ENCODE results near the gene USP53. TPM values are rescaled to one million over a fixed set of nuclear protein-coding genes. Genes with fewer than 3 reads are reported as not detected.
"Not testable (repeated sequence)": the region's sequence is repeated elsewhere in the genome, so short reads cannot be mapped to it uniquely, and the experiment has no call there.

USP53 gene
- total RNA-seq, 3 donors from 2014 or later, result 57.7 to 118 (median 67.6) TPM

DNA sequence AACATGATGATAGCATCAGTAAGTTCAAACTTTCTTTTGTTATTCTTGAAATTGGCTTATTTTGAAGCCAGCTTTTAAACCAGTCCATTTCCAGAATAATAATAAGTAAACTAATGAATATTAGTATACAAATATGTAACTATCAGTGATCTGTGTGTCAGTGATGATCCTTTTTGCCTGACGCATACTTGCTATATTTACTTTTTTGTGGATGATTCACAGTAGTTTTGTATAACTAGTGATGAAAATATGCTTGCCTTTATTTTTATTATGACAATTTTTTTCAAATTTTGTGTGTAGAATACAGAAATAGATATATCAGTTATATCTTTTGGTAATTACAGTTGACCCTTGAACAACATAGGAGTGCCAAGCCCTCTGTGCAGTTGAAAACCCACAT, 49.5 kb downstream of the USP53 start:
- Histone ChIP-seq H3K4me1 (ENCODE audit: low read depth) (no peaks in the 10 kb centered on the region), H3K36me3 (ENCODE audit: low read depth) (no peaks in the 10 kb centered on the region), H3K4me3 (no peak overlapping the region), H3K9me3 (no peaks in the 10 kb centered on the region)
- intact Hi-C loops (cut with DNase I, micrococcal nuclease), result no loop called here
- DNase-seq (no peak), ATAC-seq (no peak)
- TF ChIP-seq CTCF (IDR thresholded peaks at IDR 0.05), result no peak

DNA sequence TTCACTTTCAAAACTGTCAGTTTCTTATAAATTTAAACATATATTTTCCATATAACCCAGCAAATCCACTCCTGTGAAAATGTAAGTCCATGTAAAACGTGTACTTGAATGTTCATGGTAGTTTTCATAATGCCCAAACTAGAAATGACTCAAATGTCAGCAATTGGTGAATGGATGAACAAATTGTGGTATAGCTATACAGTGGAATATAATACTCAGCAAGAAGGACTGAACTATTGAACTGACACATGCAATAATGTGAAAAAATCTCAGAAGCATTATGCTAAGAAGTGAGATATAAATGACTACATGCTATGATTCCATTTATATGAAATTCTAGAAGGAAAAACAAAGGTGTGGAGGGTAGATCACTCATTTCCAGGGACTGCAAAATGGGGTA, 52.2 kb downstream of the USP53 start:
- ATAC-seq (no peak), DNase-seq (no peak)
- intact Hi-C loops (cut with DNase I, micrococcal nuclease), result no loop called here
- H3K4me3 ChIP-seq, result no peak overlapping the region
- TF ChIP-seq CTCF (IDR thresholded peaks at IDR 0.05), result no peak
- no peaks in the 10 kb centered on the region for H3K36me3 ChIP-seq (ENCODE audit: low read depth)
- H3K4me1 ChIP-seq (ENCODE audit: low read depth), result no peaks in the 10 kb centered on the region
- H3K9me3 ChIP-seq, result no peaks in the 10 kb centered on the region

- ATAC-seq, result peak; percentile 54
- intact Hi-C loops (cut with DNase I, micrococcal nuclease), result no loop called here
- no peaks in the 10 kb centered on the region for H3K36me3 ChIP-seq (ENCODE audit: low read depth)
These were observed 53.6 kb downstream of the USP53 start for GRCh38 chr4:119266153-119266552.

GRCh38 chr4:119268466-119268865, 56.0 kb downstream of the USP53 start:
- no peak for DNase-seq
- intact Hi-C loops (cut with DNase I, micrococcal nuclease), result no loop called here
- Histone ChIP-seq H3K4me3 (no peak overlapping the region), H3K9me3 (no peaks in the 10 kb centered on the region), H3K4me1 (ENCODE audit: low read depth) (no peaks in the 10 kb centered on the region), H3K36me3 (ENCODE audit: low read depth) (no peaks in the 10 kb centered on the region)
- no peak for ATAC-seq
- TF ChIP-seq CTCF (IDR thresholded peaks at IDR 0.05), result no peak

More at GRCh38 chr4:119266153-119266552, 53.6 kb downstream of the USP53 start:
- Histone ChIP-seq H3K4me1 (ENCODE audit: low read depth) (no peaks in the 10 kb centered on the region), H3K4me3 (no peak overlapping the region), H3K9me3 (no peaks in the 10 kb centered on the region)
- no peak for TF ChIP-seq CTCF (IDR thresholded peaks at IDR 0.05)
- no peak for DNase-seq

DNA sequence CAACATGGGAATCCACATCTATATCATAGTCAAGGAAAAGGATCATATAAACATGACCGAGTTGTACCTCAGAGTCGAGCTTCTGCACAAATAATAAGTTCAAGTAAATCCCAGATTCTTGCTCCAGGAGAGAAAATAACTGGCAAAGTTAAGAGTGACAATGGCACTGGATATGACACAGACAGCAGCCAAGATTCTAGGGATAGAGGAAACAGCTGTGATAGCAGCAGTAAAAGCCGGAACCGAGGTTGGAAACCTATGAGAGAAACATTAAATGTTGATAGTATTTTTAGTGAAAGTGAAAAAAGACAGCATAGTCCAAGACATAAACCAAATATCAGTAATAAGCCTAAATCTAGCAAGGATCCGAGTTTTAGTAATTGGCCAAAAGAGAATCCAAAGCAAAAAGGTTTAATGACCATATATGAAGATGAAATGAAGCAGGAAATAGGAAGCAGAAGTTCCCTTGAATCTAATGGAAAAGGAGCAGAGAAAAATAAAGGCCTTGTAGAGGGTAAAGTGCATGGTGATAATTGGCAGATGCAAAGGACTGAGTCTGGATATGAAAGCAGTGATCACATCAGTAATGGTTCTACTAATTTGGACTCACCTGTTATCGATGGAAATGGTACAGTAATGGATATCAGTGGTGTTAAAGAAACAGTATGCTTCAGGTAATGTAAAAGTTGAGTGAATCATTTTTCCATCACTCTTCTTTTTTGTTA, 59.0 kb downstream of the USP53 start:
- DNase-seq (no peak), ATAC-seq (no peak)
- Histone ChIP-seq H3K9me3 (no peaks in the 10 kb centered on the region), H3K36me3 (ENCODE audit: low read depth) (no peaks in the 10 kb centered on the region), H3K4me3 (no peak overlapping the region), H3K4me1 (ENCODE audit: low read depth) (no peaks in the 10 kb centered on the region)
- intact Hi-C loops (cut with DNase I, micrococcal nuclease), result no loop called here
- no peak for TF ChIP-seq CTCF (IDR thresholded peaks at IDR 0.05)

DNA sequence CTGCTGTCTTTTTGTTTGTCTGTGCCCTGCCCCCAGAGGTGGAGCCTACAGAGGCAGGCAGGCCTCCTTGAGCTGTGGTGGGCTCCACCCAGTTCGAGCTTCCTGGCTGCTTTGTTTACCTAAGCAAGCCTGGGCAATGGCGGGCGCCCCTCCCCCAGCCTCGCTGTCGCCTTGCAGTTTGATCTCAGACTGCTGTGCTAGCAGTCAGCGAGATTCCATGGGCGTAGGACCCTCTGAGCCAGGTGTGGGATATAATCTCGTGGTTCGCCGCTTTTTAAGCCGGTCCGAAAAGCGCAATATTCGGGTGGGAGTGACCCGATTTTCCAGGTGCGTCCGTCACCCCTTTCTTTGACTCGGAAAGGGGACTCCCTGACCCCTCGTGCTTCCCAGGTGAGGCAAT, 67.0 kb downstream of the USP53 start:
- ATAC-seq; DNase-seq; H3K4me3 ChIP-seq; H3K36me3 ChIP-seq (ENCODE audit: low read depth); H3K9me3 ChIP-seq; H3K4me1 ChIP-seq (ENCODE audit: low read depth); intact Hi-C loops (cut with DNase I, micrococcal nuclease): not testable (repeated sequence)

DNA sequence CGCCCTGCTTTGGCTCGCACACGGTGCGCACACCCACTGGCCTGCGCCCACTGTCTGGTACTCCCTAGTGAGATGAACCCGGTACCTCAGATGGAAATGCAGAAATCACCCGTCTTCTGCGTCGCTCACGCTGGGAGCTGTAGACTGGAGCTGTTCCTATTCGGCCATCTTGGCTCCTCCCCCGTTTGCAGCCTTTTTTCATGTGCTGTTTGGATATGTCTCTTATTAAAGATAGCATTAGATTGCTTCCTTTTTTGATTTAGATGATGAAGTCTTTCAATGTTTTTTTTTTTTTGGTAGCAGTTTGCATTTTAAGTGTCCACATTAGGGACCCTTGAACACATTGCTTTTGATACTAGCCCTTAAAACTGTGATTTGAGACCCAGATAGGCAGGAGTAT, 67.4 kb downstream of the USP53 start:
- intact Hi-C loops (cut with DNase I, micrococcal nuclease), result loop anchor here (10.0 kb wide), 2 partner anchors 235 to 295 kb away; no protein-coding TSS in a partner anchor
- DNase-seq; H3K36me3 ChIP-seq (ENCODE audit: low read depth); ATAC-seq; H3K9me3 ChIP-seq; H3K4me3 ChIP-seq; H3K4me1 ChIP-seq (ENCODE audit: low read depth): not testable (repeated sequence)

Data from mucosa of descending colon (tissue), 3 donors.